HepG2 (cell line): ENCODE data around the gene ESPN. TPM values are rescaled to one million over a fixed set of nuclear protein-coding genes. Genes with fewer than 3 reads are reported as not detected.

Experiments
- GPN1 ChIP-seq: sonication (generic); formaldehyde crosslinking; IDR thresholded peaks from 2 replicates; pipeline ENCODE4 v1.5.1; 2020; ENCODE audit warnings: missing genetic modification reagents, borderline replicate concordance
- SP1 ChIP-seq, 2 experiments: fragments of 450-650 bp in 1 of 2; sonication (generic) in 1 of 2; formaldehyde crosslinking in 1 of 2; IDR thresholded peaks; 2 replicates each; pipeline versions ENCODE4 v1.4.0 to v1.6.1; 2016 to 2020; ENCODE audit warnings: missing genetic modification reagents in 1 of 2
- ZNF160 ChIP-seq: sonication (generic); formaldehyde crosslinking; IDR thresholded peaks from 2 replicates; pipeline ENCODE4 v1.8.0; 2022; ENCODE audit warnings: mild to moderate bottlenecking, inconsistent platforms, missing genetic modification reagents
- ZNF33A ChIP-seq: sonication (generic); formaldehyde crosslinking; IDR thresholded peaks from 2 replicates; pipeline ENCODE4 v1.5.1; 2020; ENCODE audit warnings: missing genetic modification reagents, mild to moderate bottlenecking, moderate library complexity, borderline replicate concordance
- ZNF350 ChIP-seq: sonication (generic); formaldehyde crosslinking; IDR thresholded peaks from 2 replicates; pipeline ENCODE4 v1.4.0; 2020; ENCODE audit warnings: mild to moderate bottlenecking, low read depth, missing genetic modification reagents, borderline replicate concordance
- ZNF484 ChIP-seq: sonication (generic); formaldehyde crosslinking; IDR thresholded peaks from 2 replicates; pipeline ENCODE4 v1.5.1; 2020; ENCODE audit warnings: mild to moderate bottlenecking, low read depth, missing genetic modification reagents, borderline replicate concordance
- ZNF572 ChIP-seq: sonication (generic); formaldehyde crosslinking; IDR thresholded peaks from 2 replicates; pipeline ENCODE4 v1.5.1; 2020; ENCODE audit warnings: mild to moderate bottlenecking, missing genetic modification reagents
- ZNF766 ChIP-seq: sonication (generic); formaldehyde crosslinking; IDR thresholded peaks from 2 replicates; pipeline ENCODE4 v1.5.0; 2020; ENCODE audit warnings: missing genetic modification reagents, borderline replicate concordance
- ZNF83 ChIP-seq: sonication (generic); formaldehyde crosslinking; IDR thresholded peaks from 2 replicates; pipeline ENCODE4 v1.4.0; 2020; ENCODE audit warnings: missing genetic modification reagents, mild to moderate bottlenecking, borderline replicate concordance
- polyA plus RNA-seq, 8 experiments: library from polyadenylated mRNA; depleted of rRNA in 3 of 8; stranded (reverse) in 7 of 8; unstranded in 1 of 8; fragments of >200 nt; fragmentation: Illumina TruSeq in 4 of 8; extraction: Trizol in 4 of 8; gene quantifications; 2 replicates each; pipeline versions ENCODE4 v1.2.1 to v1.2.3, GENCODE V29; 2011 to 2016; ENCODE audit warnings: low read depth in 4 of 8, missing spikeins in 1 of 8, mixed read lengths in 1 of 8; ENCODE audit not compliant: insufficient read depth in 1 of 8
- total RNA-seq, 5 experiments: library from RNA; depleted of rRNA; stranded (reverse); fragments of >200 nt; fragmentation: Illumina TruSeq; extraction: Trizol; gene quantifications; 2 replicates each; pipeline ENCODE4 v1.2.3, GENCODE V29; 2016; ENCODE audit warnings: low read depth in 1 of 5
- TF ChIP-seq, protein P1 (sequence below): sonication (generic); formaldehyde crosslinking; IDR thresholded peaks from 2 replicates; pipeline ENCODE4 v1.4.0; 2020; ENCODE audit warnings: mild to moderate bottlenecking, missing genetic modification reagents
- TF ChIP-seq, protein P2 (sequence below): sonication (generic); formaldehyde crosslinking; IDR thresholded peaks from 2 replicates; pipeline ENCODE4 v1.4.0; 2020; ENCODE audit warnings: mild to moderate bottlenecking, missing genetic modification reagents
- TF ChIP-seq, protein P3 (sequence below): sonication (generic); formaldehyde crosslinking; IDR thresholded peaks from 2 replicates; pipeline ENCODE4 v1.4.0; 2020; ENCODE audit warnings: mild to moderate bottlenecking, missing genetic modification reagents
- TF ChIP-seq, protein P4 (sequence below): sonication (generic); formaldehyde crosslinking; IDR thresholded peaks from 2 replicates; pipeline ENCODE4 v1.5.1; 2020; ENCODE audit warnings: mild to moderate bottlenecking, missing genetic modification reagents, borderline replicate concordance

The ESPN gene
- total and polyA plus RNA-seq, 2 of the 13 experiments (the other 11 are each of a cell fraction or from before 2014, with no cell fraction given), result 48.6 to 54.2 TPM

DNA sequence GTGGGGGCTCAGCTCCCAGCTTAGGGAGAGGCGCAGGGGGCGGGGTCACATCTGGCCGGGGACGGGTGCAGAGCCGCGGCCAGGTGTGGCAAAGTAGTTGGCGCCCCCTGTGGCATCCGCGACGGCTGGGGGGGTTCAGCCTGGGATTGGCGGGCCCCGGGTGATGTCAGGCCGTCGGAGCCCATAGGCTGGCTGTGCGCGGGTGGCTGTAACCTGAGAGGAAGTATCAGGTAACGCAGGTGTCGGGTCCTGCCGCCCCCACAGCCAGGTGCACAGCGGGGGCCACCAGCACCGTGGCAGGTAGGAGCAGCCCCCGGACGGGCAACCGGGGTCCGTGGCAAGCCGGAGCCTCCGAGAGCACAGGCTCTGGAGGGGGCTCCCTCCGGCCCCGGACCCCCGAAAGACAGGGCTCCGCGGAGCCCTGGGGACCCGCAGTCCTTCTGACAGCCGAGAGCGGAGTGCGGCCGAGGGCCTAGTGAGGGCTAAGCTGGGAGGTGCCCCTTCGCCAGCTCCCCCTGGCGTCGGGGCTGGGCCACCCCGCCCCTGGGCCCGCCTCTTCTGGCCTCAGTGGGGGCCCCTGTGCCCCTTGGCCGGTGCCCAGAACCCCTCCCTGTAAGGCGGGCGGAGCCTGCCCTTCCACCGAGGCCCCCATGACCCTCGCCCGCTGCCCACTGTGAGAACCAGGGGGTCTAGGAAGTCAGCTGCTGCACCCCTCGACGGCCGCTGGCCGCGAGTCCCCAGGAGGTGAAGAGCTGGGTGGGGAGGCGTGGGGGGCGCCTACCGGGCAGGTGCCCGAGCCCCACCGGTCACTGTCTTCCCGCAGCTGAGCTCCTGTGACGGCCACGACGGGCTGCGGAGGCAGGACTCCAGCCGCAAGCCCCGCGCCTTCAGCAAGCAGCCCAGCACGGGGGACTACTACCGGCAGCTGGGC, 23.5 kb downstream of the ESPN start (continued):
- TF ChIP-seq, protein P1, sequence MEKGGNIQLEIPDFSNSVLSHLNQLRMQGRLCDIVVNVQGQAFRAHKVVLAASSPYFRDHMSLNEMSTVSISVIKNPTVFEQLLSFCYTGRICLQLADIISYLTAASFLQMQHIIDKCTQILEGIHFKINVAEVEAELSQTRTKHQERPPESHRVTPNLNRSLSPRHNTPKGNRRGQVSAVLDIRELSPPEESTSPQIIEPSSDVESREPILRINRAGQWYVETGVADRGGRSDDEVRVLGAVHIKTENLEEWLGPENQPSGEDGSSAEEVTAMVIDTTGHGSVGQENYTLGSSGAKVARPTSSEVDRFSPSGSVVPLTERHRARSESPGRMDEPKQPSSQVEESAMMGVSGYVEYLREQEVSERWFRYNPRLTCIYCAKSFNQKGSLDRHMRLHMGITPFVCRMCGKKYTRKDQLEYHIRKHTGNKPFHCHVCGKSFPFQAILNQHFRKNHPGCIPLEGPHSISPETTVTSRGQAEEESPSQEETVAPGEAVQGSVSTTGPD (CRISPR knock-in tag), result no peak
- TF ChIP-seq GPN1 (CRISPR knock-in tag) (no peak), ZNF484 (CRISPR knock-in tag) (no peak), ZNF572 (CRISPR knock-in tag) (no peak), SP1 (IDR thresholded peaks at IDR 0.05) (no peak), SP1 (CRISPR knock-in tag; IDR thresholded peaks at IDR 0.05) (peak; percentile 32; the same call in 1 of the 2 replicates), ZNF160 (no peak; the same call in 1 of the 2 replicates), ZNF83 (no peak), ZNF766 (no peak; the same call in none of the 2 replicates), ZNF33A (no peak), ZNF350 (no peak)
- TF ChIP-seq, protein P2, sequence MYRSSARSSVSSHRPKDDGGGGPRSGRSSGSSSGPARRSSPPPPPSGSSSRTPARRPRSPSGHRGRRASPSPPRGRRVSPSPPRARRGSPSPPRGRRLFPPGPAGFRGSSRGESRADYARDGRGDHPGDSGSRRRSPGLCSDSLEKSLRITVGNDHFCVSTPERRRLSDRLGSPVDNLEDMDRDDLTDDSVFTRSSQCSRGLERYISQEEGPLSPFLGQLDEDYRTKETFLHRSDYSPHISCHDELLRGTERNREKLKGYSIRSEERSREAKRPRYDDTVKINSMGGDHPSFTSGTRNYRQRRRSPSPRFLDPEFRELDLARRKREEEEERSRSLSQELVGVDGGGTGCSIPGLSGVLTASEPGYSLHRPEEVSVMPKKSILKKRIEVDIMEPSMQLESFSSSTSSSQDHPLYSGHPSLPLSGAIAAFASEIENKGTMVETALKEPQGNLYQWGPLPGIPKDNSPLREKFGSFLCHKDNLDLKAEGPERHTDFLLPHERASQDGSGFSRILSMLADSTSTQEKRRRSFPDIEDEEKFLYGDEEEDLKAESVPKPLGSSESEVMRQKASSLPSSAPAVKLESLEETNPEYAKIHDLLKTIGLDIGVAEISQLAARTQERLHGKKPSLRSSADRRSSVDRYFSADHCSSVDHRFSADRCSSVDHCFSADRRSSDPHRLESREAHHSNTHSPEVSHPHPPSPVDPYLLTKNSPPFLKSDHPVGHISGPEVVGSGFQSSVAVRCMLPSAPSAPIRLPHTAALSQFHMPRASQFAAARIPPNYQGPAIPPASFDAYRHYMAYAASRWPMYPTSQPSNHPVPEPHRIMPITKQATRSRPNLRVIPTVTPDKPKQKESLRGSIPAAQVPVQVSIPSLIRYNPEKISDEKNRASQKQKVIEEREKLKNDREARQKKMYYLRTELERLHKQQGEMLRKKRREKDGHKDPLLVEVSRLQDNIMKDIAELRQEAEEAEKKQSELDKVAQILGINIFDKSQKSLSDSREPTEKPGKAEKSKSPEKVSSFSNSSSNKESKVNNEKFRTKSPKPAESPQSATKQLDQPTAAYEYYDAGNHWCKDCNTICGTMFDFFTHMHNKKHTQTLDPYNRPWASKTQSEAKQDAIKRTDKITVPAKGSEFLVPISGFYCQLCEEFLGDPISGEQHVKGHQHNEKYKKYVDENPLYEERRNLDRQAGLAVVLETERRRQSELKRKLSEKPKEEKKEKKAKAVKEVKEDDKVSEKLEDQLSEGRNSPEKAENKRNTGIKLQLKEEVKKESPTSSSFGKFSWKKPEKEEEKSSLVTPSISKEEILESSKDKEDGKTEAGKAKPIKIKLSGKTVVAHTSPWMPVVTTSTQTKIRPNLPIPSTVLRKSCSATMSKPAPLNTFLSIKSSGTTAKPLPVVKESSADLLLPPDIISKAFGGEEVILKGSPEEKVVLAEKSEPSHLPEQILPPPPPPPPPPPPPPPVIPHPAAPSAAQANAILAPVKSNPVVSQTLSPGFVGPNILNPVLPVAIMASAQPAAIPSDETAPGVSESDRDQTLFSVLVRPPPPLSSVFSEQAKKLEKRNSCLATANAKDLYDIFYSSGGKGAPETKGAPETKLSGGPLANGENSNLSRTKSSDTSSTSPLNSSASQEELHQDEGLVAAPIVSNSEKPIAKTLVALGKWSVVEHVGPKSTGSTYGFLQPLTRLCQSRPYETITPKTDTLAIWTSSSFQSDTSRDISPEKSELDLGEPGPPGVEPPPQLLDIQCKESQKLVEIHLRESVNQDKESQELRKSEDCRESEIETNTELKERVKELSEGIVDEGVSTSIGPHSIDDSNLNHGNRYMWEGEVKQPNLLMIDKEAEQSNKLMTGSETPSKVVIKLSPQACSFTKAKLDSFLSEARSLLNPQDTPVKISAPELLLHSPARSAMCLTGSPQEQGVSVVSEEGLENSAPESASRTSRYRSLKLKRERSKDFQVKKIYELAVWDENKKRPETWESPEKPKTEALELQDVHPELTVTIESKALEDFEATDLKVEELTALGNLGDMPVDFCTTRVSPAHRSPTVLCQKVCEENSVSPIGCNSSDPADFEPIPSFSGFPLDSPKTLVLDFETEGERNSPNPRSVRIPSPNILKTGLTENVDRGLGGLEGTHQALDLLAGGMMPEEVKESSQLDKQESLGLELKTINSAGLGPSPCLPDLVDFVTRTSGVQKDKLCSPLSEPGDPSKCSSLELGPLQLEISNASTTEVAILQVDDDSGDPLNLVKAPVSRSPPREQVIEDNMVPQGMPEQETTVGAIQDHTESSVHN (CRISPR knock-in tag), result peak; percentile 7; the same call in 1 of the 2 replicates
- TF ChIP-seq, protein P3, sequence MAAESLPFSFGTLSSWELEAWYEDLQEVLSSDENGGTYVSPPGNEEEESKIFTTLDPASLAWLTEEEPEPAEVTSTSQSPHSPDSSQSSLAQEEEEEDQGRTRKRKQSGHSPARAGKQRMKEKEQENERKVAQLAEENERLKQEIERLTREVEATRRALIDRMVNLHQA, result no peak
- TF ChIP-seq, protein P4, sequence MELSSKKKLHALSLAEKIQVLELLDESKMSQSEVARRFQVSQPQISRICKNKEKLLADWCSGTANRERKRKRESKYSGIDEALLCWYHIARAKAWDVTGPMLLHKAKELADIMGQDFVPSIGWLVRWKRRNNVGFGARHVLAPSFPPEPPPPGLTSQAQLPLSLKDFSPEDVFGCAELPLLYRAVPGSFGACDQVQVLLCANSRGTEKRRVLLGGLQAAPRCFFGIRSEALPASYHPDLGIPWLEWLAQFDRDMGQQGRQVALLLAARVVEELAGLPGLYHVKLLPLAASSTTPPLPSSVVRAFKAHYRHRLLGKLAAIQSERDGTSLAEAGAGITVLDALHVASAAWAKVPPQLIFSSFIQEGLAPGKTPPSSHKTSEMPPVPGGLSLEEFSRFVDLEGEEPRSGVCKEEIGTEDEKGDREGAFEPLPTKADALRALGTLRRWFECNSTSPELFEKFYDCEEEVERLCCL, result no peak
